HEK293T (cell line): ENCODE results near the gene PDIK1L.
A peak's percentile ranks its signal among the peaks of the same experiment; 100 is the strongest.

Experiments
- CTCF ChIA-PET: fragments of 350-600 bp; formaldehyde crosslinking; extraction: SDS; loops from one replicate; lab custom pipeline; 2021; ENCODE audit warnings: antibody characterized with exemption, inconsistent platforms; lab: Yijun Ruan, JAX
- POLR2A ChIA-PET: fragments of 350-600 bp; formaldehyde crosslinking; extraction: SDS; loops from one replicate; lab custom pipeline; 2020; ENCODE audit warnings: antibody characterized with exemption, inconsistent platforms; lab: Yijun Ruan, JAX
- DNase-seq: peaks from one replicate; pipeline ENCODE4 v3.0.0; 2012; ENCODE audit warnings: mixed read lengths; ENCODE audit errors: extremely low spot score
- ARNT ChIP-seq: fragments of 450-650 bp; IDR thresholded peaks from 2 replicates; pipeline ENCODE4 v1.6.1; 2017; ENCODE audit warnings: mild to moderate bottlenecking
- BHLHE40 ChIP-seq: fragments of 450-650 bp; IDR thresholded peaks from 2 replicates; pipeline ENCODE4 v1.6.1; 2016; ENCODE audit warnings: mild to moderate bottlenecking, moderate library complexity, borderline replicate concordance
- CTBP1 ChIP-seq: fragments of 450-650 bp; IDR thresholded peaks from 2 replicates; pipeline ENCODE4 v1.6.1; 2016; ENCODE audit warnings: borderline replicate concordance
- ELF4 ChIP-seq: fragments of 450-650 bp; IDR thresholded peaks from 2 replicates; pipeline ENCODE4 v1.6.1; 2017; ENCODE audit warnings: antibody characterized with exemption
- FOXA1 ChIP-seq: fragments of 450-650 bp; IDR thresholded peaks from 2 replicates; pipeline ENCODE4 v1.6.1; 2016; ENCODE audit warnings: mild to moderate bottlenecking
- FOXK2 ChIP-seq: fragments of 450-650 bp; IDR thresholded peaks from 2 replicates; pipeline ENCODE4 v1.6.1; 2016; ENCODE audit warnings: mild to moderate bottlenecking
- FOXM1 ChIP-seq: fragments of 450-650 bp; IDR thresholded peaks from 2 replicates; pipeline ENCODE4 v1.6.1; 2017; ENCODE audit warnings: mild to moderate bottlenecking, borderline replicate concordance
- HDGF ChIP-seq: fragments of 450-650 bp; IDR thresholded peaks from 2 replicates; pipeline ENCODE4 v1.6.1; 2017; ENCODE audit warnings: antibody characterized with exemption, borderline replicate concordance
- L3MBTL2 ChIP-seq: fragments of 450-650 bp; conservative IDR thresholded peaks from 2 replicates; pipeline ENCODE4 v1.6.1; 2016; ENCODE audit warnings: mild to moderate bottlenecking
- LEF1 ChIP-seq: fragments of 450-650 bp; IDR thresholded peaks from 2 replicates; pipeline ENCODE4 v1.6.1; 2017; ENCODE audit warnings: mild to moderate bottlenecking, borderline replicate concordance
- NFRKB ChIP-seq: fragments of 450-650 bp; IDR thresholded peaks from 2 replicates; pipeline ENCODE4 v1.6.1; 2016; ENCODE audit warnings: mild to moderate bottlenecking, moderate library complexity
- PKNOX1 ChIP-seq: fragments of 450-650 bp; IDR thresholded peaks from 2 replicates; pipeline ENCODE4 v1.6.1; 2016
- SP1 ChIP-seq: fragments of 450-650 bp; IDR thresholded peaks from 2 replicates; pipeline ENCODE4 v1.6.1; 2017
- SUZ12 ChIP-seq: fragments of 450-650 bp; IDR thresholded peaks from 2 replicates; pipeline ENCODE4 v1.6.1; 2016; ENCODE audit warnings: mild to moderate bottlenecking
- TARDBP ChIP-seq: fragments of 450-650 bp; IDR thresholded peaks from 2 replicates; pipeline ENCODE4 v1.6.1; 2016
- ZNF384 ChIP-seq: fragments of 450-650 bp; IDR thresholded peaks from 2 replicates; pipeline ENCODE4 v1.6.1; 2016

The PDIK1L gene

GRCh38 chr1:26168410-26169197, 57.0 kb downstream of the PDIK1L start, which contains the start of gene C1orf232:
C1orf232 (minus strand) TSS chr1:26168963; CDS start chr1:26168499, 464 bp downstream.
- POLR2A ChIA-PET = interaction anchor here (1.8 kb wide), 1 partner anchor 11 kb away, joined by 15 read pairs; no protein-coding TSS in a partner anchor
- no peak for TF ChIP-seq FOXK2
- TF ChIP-seq BHLHE40 = no peak
- no peak for TF ChIP-seq PKNOX1
- no peak for TF ChIP-seq ARNT
- no peak for TF ChIP-seq FOXA1
- TF ChIP-seq SP1 = no peak
- no peak for TF ChIP-seq HDGF
- no peak for TF ChIP-seq ZNF384
- TF ChIP-seq L3MBTL2 = no peak
- no peak for TF ChIP-seq LEF1
- no peak for TF ChIP-seq ELF4
- TF ChIP-seq CTBP1 = no peak
- TF ChIP-seq FOXM1 = no peak
- TF ChIP-seq TARDBP = no peak
- TF ChIP-seq NFRKB = no peak
- TF ChIP-seq SUZ12 = no peak
- CTCF ChIA-PET = interaction anchor here (0.9 to 2.2 kb wide), 5 partner anchors 10 to 134 kb away, joined by 3 to 8 read pairs (median 4); partner anchors contain the start of gene CEP85
- no peak for DNase-seq

- no peak for DNase-seq
- POLR2A ChIA-PET = interaction anchor here (0.9 to 2.0 kb wide), 10 partner anchors 10 to 125 kb away, joined by 3 to 19 read pairs (median 5); partner anchors contain the start of genes CATSPER4, CEP85 and FAM110D
- TF ChIP-seq ZNF384 = no peak
- TF ChIP-seq TARDBP = no peak
- no peak for TF ChIP-seq ARNT
- TF ChIP-seq FOXK2 = no peak
- TF ChIP-seq SP1 = no peak
- TF ChIP-seq FOXM1 = no peak
- TF ChIP-seq CTBP1 = no peak
- no peak for TF ChIP-seq ELF4
- TF ChIP-seq LEF1 = no peak
- TF ChIP-seq L3MBTL2 = no peak
- CTCF ChIA-PET = interaction anchor here (0.6 to 2.2 kb wide), 13 partner anchors 9 to 230 kb away, joined by 3 to 8 read pairs (median 3); partner anchors contain the start of gene CEP85
These were observed 57.6 kb downstream of the PDIK1L start for GRCh38 chr1:26169198-26169554.

- ChIA-PET POLR2A (interaction anchor here (0.9 to 2.0 kb wide), 10 partner anchors 10 to 126 kb away, joined by 3 to 19 read pairs (median 5); partner anchors contain the start of genes CATSPER4, CEP85 and FAM110D), CTCF (interaction anchor here (0.5 to 2.2 kb wide), 15 partner anchors 8 to 230 kb away, joined by 3 to 8 read pairs (median 3); partner anchors contain the start of gene CEP85)
- peak; percentile 99 for DNase-seq
- TF ChIP-seq NFRKB (no peak), LEF1 (no peak; the same call in 1 of the 2 replicates), CTBP1 (no peak), ZNF384 (no peak), FOXK2 (no peak), L3MBTL2 (peak; percentile 53; the same call in 1 of the 2 replicates), ELF4 (peak; percentile 87), PKNOX1 (0 out of 2 replicates have a peak, but pooled peaks have one; percentile 19), HDGF (no peak), TARDBP (peak; percentile 77), SP1 (no peak), ARNT (peak; percentile 11; the same call in 1 of the 2 replicates), SUZ12 (no peak), BHLHE40 (no peak), FOXA1 (no peak), FOXM1 (no peak)
These were observed 58.2 kb downstream of the PDIK1L start, which contains the start of gene ZNF593 for GRCh38 chr1:26169669-26170471. ZNF593 (plus strand) TSS chr1:26169908; CDS start chr1:26169984, 76 bp downstream.

- POLR2A ChIA-PET = interaction anchor here (1.4 to 2.0 kb wide), 6 partner anchors 9 to 126 kb away, joined by 4 to 19 read pairs (median 7); partner anchors contain the start of genes CATSPER4 and CEP85
- DNase-seq = no peak
- no peak for TF ChIP-seq ELF4
- no peak for TF ChIP-seq HDGF
- TF ChIP-seq ARNT = no peak
- TF ChIP-seq FOXA1 = no peak
- TF ChIP-seq BHLHE40 = no peak
- CTCF ChIA-PET = interaction anchor here (1.2 to 2.2 kb wide), 4 partner anchors 39 to 134 kb away, joined by 3 to 8 read pairs (median 6); partner anchors contain the start of gene CEP85
These were observed 58.8 kb downstream of the PDIK1L start for GRCh38 chr1:26170472-26170821.

- no peak for DNase-seq
- TF ChIP-seq L3MBTL2 = no peak
- no peak for TF ChIP-seq TARDBP
- TF ChIP-seq FOXM1 = no peak
- no peak for TF ChIP-seq ARNT
- TF ChIP-seq CTBP1 = no peak
- no peak for TF ChIP-seq ELF4
- TF ChIP-seq BHLHE40 = no peak
- no peak for TF ChIP-seq HDGF
- no peak for TF ChIP-seq SP1
- no peak for TF ChIP-seq LEF1
- no peak for TF ChIP-seq NFRKB
- ChIA-PET CTCF (no interaction called here), POLR2A (interaction anchor here (1.1 to 2.0 kb wide), 3 partner anchors 16 to 60 kb away, joined by 3 to 6 read pairs (median 4); no protein-coding TSS in a partner anchor)
These were observed 59.8 kb downstream of the PDIK1L start, which contains the start of gene ZNF593OS for GRCh38 chr1:26171084-26172072. ZNF593OS (minus strand) TSS chr1:26171832; CDS start chr1:26171661, 171 bp downstream.
